ENCODE measurements around the gene NPTXR. TPM values are rescaled to one million over a fixed set of nuclear protein-coding genes. Genes with fewer than 3 reads are reported as not detected.

NPTXR gene
- total RNA-seq, 2 experiments from 2014 or later, result 4.2 to 4.6 TPM

- Histone ChIP-seq H3K4me3 (ENCODE audit: low read length) (no peak overlapping the region), H3K27me3 (ENCODE audit: control insufficient read depth in 1 of 2, insufficient read depth in 2 of 2, low read length in 2 of 2) (no peaks in the 10 kb centered on the region), H3K27ac (ENCODE audit: low read depth in 1 of 2, low read length in 2 of 2) (no peak overlapping the region), H3K36me3 (ENCODE audit: insufficient read depth, low read length) (peaks cover 4% of the 10 kb centered on the region), H3K4me1 (ENCODE audit: insufficient read depth, low read length) (peaks cover 3% of the 10 kb centered on the region), H3K9me3 (ENCODE audit: control insufficient read depth in 1 of 2, insufficient read depth in 1 of 2, low read length in 2 of 2) (no peaks in the 10 kb centered on the region)
- Mint-ChIP-seq H3K9me3 (no peaks in the 10 kb centered on the region), H3K27me3 (no peaks in the 10 kb centered on the region), H3K4me1 (ENCODE audit: low read depth) (peaks cover 12% of the 10 kb centered on the region), H3K27ac (no peak overlapping the region), H3K4me3 (no peak overlapping the region), H3K36me3 (ENCODE audit: low read depth) (peaks cover 27% of the 10 kb centered on the region)
- intact Hi-C loops (cut with DNase I, micrococcal nuclease), result no loop called here
- no peak for TF ChIP-seq CTCF (IDR thresholded peaks at IDR 0.05)
- ChIA-PET CTCF (no interaction called here), POLR2A (no interaction called here)
- DNase-seq, result no peak
- ATAC-seq (ENCODE audit: poor library complexity), result no peak
Measured at GRCh38 chr22:38784035-38784434, 59.8 kb downstream of the NPTXR start.

GRCh38 chr22:38783095-38783615 is 60.7 kb downstream of the NPTXR start:
- TF ChIP-seq CTCF (IDR thresholded peaks at IDR 0.05), result no peak
- Mint-ChIP-seq H3K27ac (no peak overlapping the region), H3K27me3 (no peaks in the 10 kb centered on the region), H3K9me3 (no peaks in the 10 kb centered on the region), H3K4me1 (ENCODE audit: low read depth) (peaks cover 12% of the 10 kb centered on the region), H3K4me3 (no peak overlapping the region), H3K36me3 (ENCODE audit: low read depth) (peaks cover 23% of the 10 kb centered on the region)
- ChIA-PET CTCF (no interaction called here), POLR2A (interaction anchor here (0.8 kb wide), 1 partner anchor 35 kb away, joined by 3 read pairs; no protein-coding TSS in a partner anchor)
- Histone ChIP-seq H3K27ac (ENCODE audit: low read depth in 1 of 2, low read length in 2 of 2) (no peak overlapping the region), H3K27me3 (ENCODE audit: control insufficient read depth in 1 of 2, insufficient read depth in 2 of 2, low read length in 2 of 2) (no peaks in the 10 kb centered on the region), H3K9me3 (ENCODE audit: control insufficient read depth in 1 of 2, insufficient read depth in 1 of 2, low read length in 2 of 2) (no peaks in the 10 kb centered on the region), H3K4me3 (ENCODE audit: low read length) (no peak overlapping the region), H3K36me3 (ENCODE audit: insufficient read depth, low read length) (peaks cover 8% of the 10 kb centered on the region), H3K4me1 (ENCODE audit: insufficient read depth, low read length) (peaks cover 3% of the 10 kb centered on the region)
- ATAC-seq (ENCODE audit: poor library complexity), result no peak
- no peak for DNase-seq
- intact Hi-C loops (cut with DNase I, micrococcal nuclease), result no loop called here

GRCh38 chr22:38782402-38783094 is 61.3 kb downstream of the NPTXR start:
- TF ChIP-seq CTCF (IDR thresholded peaks at IDR 0.05), result no peak
- Histone ChIP-seq H3K27me3 (ENCODE audit: control insufficient read depth in 1 of 2, insufficient read depth in 2 of 2, low read length in 2 of 2) (no peaks in the 10 kb centered on the region), H3K27ac (ENCODE audit: low read depth in 1 of 2, low read length in 2 of 2) (no peak overlapping the region), H3K4me1 (ENCODE audit: insufficient read depth, low read length) (peaks cover 3% of the 10 kb centered on the region), H3K4me3 (ENCODE audit: low read length) (no peak overlapping the region), H3K9me3 (ENCODE audit: control insufficient read depth in 1 of 2, insufficient read depth in 1 of 2, low read length in 2 of 2) (no peaks in the 10 kb centered on the region), H3K36me3 (ENCODE audit: insufficient read depth, low read length) (peaks cover 8% of the 10 kb centered on the region)
- Mint-ChIP-seq H3K4me1 (ENCODE audit: low read depth) (peaks cover 12% of the 10 kb centered on the region), H3K4me3 (no peak overlapping the region), H3K27me3 (no peaks in the 10 kb centered on the region), H3K27ac (no peak overlapping the region), H3K9me3 (no peaks in the 10 kb centered on the region), H3K36me3 (ENCODE audit: low read depth) (peaks cover 23% of the 10 kb centered on the region)
- POLR2A ChIA-PET, result interaction anchor here (0.8 kb wide), 1 partner anchor 34 kb away, joined by 3 read pairs; no protein-coding TSS in a partner anchor
- ATAC-seq (ENCODE audit: poor library complexity) (no peak), DNase-seq (no peak)
- intact Hi-C loops (cut with DNase I, micrococcal nuclease), result no loop called here
- CTCF ChIA-PET, result no interaction called here

All from CD4-positive, alpha-beta T cell (primary cell).